22Rv1 (cell line): ENCODE data around the gene PORCN.

Source experiments
- ZFX ChIP-seq: fragments of 450-650 bp; IDR thresholded peaks from 2 replicates; pipeline ENCODE4 v1.6.1; 2017; ENCODE audit warnings: antibody characterized with exemption, borderline replicate concordance
- TF ChIP-seq, protein P1 (sequence below): fragments of 450-650 bp; IDR thresholded peaks from 2 replicates; pipeline ENCODE4 v1.5.1; 2017; ENCODE audit warnings: mild to moderate bottlenecking

DNA sequence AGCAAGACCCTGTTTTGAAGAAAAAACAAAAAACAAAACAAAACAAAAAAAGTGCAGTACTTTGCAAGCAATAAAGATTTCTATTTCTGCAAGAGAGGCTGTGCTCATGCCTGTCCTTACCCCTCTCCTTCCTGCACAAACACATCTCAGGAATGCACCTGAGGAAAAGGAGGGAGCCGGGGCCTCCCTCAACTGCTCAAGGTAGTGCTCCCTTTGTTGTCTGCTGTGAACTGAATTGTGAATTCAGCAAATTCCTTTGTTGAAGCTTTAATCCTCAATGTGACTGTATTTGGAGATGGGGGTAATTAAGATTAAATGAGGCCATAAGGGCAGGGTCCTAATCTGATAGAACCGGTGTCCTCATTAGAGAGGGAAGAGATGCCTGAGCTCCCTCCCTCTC, 18.9 kb upstream of the PORCN start:
- TF ChIP-seq, protein P1, sequence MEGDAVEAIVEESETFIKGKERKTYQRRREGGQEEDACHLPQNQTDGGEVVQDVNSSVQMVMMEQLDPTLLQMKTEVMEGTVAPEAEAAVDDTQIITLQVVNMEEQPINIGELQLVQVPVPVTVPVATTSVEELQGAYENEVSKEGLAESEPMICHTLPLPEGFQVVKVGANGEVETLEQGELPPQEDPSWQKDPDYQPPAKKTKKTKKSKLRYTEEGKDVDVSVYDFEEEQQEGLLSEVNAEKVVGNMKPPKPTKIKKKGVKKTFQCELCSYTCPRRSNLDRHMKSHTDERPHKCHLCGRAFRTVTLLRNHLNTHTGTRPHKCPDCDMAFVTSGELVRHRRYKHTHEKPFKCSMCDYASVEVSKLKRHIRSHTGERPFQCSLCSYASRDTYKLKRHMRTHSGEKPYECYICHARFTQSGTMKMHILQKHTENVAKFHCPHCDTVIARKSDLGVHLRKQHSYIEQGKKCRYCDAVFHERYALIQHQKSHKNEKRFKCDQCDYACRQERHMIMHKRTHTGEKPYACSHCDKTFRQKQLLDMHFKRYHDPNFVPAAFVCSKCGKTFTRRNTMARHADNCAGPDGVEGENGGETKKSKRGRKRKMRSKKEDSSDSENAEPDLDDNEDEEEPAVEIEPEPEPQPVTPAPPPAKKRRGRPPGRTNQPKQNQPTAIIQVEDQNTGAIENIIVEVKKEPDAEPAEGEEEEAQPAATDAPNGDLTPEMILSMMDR = no peak
- TF ChIP-seq ZFX = no peak
